HG03354 (cell line): ENCODE data around the gene SSNA1.
A peak's percentile ranks its signal among the peaks of the same experiment; 100 is the strongest.

Experiments
- ATAC-seq: cut with Tn5 transposase; IDR thresholded peaks from one replicate; pipeline ENCODE4 v1.9.1; 2021; ENCODE audit warnings: mild to moderate bottlenecking; ENCODE audit not compliant: unreplicated experiment, poor library complexity, severe bottlenecking

SSNA1 gene

GRCh38 chr9:137150617-137151457, 37.6 kb upstream of the SSNA1 start:
- peak; percentile 44 for ATAC-seq

- no peak for ATAC-seq
These were observed 35.6 kb upstream of the SSNA1 start for GRCh38 chr9:137152844-137153405.

- ATAC-seq: no peak
These were observed 31.7 kb upstream of the SSNA1 start for GRCh38 chr9:137156567-137157375.

GRCh38 chr9:137157618-137158415, 30.7 kb upstream of the SSNA1 start:
- no peak for ATAC-seq

- ATAC-seq: no peak
These were observed 29.9 kb upstream of the SSNA1 start for GRCh38 chr9:137158625-137159024.

- no peak for ATAC-seq
These were observed 29.1 kb upstream of the SSNA1 start for GRCh38 chr9:137159105-137160053.

- ATAC-seq: no peak
These were observed 28.4 kb upstream of the SSNA1 start for GRCh38 chr9:137160054-137160425.

GRCh38 chr9:137160716-137161557, 27.5 kb upstream of the SSNA1 start:
- no peak for ATAC-seq

- no peak for ATAC-seq
These were observed 26.7 kb upstream of the SSNA1 start for GRCh38 chr9:137161558-137162486.

- ATAC-seq: no peak
These were observed 25.7 kb upstream of the SSNA1 start for GRCh38 chr9:137162505-137163364.

- ATAC-seq: no peak
These were observed 25.1 kb upstream of the SSNA1 start for GRCh38 chr9:137163365-137163715.

- ATAC-seq: no peak
These were observed 24.7 kb upstream of the SSNA1 start for GRCh38 chr9:137163805-137164204.

- ATAC-seq: no peak
These were observed 23.9 kb upstream of the SSNA1 start for GRCh38 chr9:137164370-137165249.

- no peak for ATAC-seq
These were observed 23.1 kb upstream of the SSNA1 start for GRCh38 chr9:137165250-137165836.
